GM18502 (cell line): ENCODE results near the gene PARD3B.

Experiments
- ATAC-seq: cut with Tn5 transposase; IDR thresholded peaks from one replicate; pipeline ENCODE4 v1.9.1; 2021; ENCODE audit warnings: mild to moderate bottlenecking; ENCODE audit not compliant: unreplicated experiment, poor library complexity

PARD3B gene

DNA sequence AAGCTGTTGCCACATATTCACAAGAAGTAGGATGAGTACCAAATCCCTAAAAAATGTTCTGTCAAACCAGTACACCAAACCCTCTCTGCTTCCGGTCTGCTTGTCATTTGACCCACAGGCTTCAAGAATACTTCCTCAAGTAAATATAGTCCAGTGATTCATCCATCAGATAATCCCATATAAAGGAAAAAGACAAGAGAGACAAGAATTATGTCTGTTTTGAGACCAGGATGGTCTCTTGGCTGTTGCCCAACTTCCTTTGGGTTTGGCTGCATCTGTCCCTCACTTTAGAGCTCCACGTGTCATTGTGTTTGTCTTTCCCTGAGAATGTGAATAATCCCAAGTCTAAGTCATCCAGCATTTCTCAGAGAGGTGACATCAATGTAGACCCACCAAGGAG is 1045.5 kb downstream of the PARD3B start:
- ATAC-seq, result no peak

DNA sequence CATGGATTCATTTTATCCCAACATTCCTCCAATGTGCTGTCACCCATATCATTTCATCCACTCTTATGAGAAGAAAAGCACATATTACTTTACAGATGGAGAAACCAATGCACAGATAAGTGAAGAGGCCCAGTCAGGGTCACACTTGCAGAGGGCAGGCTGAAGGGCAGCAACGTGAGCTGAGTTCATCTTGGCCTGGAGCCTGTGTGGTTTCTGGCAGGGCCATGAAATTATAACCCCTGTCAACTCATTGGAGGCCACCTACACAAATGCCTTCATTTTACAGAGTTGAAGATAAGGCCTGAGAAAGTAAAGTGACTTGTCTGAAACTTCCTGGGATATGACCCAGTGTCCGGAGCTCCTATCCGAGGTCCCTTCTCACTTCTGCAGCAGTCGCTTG is 1048.6 kb downstream of the PARD3B start:
- no peak for ATAC-seq

DNA sequence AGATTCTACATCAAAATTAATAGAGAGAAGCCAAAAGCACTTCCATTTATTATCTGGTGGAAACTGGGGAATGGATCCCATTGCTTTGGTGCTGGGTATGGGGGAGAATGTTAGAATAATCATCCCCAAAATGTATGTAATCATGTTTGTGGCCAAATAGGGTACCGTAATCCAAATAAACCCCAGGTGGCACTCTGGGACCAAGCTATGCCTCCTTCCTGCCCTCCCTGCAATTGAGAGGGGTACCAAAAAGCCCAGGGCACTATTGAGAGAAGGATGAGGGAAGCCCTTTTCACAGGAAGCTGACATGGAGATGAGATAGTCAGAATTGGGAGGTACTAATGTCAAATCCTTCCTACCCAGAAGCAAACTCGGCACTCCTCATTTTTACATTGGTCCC is 1051.3 kb downstream of the PARD3B start:
- no peak for ATAC-seq

DNA sequence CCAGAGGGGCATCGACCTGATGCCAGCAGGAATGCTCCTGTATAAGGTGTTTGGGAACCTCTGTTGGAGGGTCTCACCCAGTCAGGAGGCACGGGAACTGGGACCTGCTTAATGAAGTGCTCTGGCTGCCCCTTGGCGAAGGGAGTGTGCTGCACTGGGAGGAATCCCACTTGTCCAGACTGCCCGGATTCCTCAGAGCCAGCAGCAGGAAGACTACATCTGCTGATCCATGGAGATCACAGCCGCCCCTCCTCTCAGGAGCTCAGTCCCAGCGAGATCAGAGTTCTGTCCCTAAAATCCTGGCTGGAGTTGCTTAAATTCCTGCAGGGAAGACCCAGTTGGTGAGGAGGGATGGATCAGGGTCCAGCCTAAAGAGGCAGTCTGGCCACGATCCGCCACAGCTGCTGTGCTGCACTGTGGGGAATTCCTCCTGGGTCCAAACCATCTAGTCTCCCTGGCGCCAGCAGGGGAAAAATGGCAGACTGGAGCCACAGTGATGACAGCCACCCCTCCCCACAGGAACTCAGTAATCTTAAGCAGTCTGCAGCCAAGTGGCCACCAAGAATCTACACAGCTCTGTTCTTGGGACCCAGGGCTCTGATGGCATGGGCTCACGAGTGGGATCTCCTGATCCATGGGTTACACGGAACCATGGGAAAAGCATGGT is 1060.5 kb downstream of the PARD3B start:
- no peak for ATAC-seq

DNA sequence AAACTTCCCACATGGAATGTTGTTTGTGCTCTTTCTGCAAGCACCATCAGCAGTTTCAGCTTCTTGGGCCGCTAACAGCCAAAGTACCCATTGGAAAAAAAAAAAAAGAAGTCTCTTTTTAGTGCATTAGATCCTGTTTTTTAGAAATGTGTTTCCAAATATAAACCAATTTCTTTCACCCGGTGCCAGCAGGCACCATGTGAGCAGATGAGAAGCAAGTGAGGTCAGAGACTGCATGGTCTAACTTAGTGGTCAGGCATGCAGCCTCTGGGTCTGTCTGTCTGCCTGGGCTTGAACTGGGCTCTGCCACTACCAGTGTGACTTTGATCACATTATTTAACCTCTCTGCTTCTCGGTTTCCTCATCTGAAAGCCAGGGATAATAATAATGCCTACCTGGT is 1061.9 kb downstream of the PARD3B start:
- ATAC-seq, result no peak

DNA sequence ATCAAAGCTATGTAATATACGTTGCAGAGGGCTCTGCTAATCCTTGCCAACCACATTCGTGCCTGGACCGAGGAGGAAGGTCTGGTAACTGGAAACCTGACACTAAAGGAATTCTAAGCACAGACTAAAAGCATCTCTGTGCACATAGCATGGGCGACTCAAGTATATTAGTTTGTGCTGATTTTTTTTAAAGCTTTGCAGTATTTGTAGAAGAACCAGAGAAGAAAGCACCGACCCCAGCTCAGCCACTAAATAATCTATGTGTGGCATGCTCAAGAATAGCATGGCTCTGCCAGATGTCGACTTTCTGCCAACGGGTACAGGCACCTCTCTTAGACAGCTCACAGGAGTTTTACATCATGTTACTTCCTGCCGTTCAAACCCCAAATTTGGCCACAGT is 1063.8 kb downstream of the PARD3B start:
- no peak for ATAC-seq

DNA sequence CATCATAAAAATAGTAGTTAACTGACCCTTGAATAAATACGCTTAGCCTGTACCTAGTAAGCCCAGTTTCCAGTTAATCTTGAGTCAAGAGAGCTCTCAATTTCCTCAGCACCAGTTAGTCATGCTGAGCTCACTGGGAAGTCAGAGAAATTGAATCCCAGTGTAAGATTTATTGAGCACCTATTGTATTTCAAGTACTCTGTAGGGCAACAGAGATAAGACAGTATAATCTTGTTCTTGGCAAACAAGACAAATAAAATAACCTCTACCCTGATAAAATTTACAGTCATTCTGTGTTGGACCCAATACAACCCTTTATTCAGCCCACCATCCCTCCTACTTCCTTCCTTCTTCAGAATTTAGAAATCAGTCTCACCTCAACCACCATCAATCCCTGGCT is 1065.2 kb downstream of the PARD3B start:
- ATAC-seq, result no peak

DNA sequence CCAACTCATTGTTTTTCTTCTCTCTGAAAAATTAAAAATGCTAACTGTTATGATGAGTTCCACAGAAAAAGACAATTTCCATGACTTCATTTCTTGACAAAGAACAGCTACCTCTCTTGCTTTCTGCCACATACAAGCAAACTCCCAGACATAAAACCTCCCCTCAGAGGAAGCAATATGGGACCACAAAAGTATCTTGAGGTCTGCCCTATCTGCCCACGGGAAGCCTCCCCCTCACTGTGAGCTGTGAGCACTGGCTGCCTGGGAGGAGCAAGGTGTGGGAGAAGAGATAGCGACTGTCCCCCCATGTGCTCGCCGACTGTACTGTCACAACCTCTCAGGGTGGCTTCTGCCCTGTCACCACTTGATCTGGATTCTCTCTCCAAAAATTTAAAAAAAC is 1067.4 kb downstream of the PARD3B start:
- ATAC-seq, result no peak

DNA sequence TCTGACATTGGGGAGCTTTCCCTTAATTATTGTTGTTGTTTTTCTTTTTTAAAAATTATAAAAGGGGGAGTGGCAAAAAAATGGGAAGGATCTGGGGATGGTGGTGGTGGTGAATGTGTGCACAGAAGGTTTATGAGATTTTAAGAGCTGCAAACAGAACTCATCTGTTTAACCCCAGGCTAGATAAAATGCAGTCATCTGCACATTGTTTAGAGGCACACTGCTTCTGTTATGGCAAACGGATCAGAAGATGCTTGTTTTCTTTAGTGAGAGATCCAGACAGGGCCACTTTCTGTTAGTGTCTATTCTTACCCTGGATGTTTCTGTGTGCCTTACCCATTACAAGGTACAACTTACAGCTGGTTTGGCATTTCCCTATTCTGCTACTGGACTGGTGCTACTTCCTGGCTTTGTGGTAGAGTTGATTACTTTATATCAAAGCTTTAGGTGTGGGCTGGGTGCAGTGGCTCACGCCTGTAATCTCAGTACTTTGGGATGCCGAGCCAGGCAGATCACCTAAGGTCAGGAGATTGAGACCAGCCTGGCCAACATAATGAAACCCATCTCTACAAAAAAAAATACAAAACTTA is 1068.8 kb downstream of the PARD3B start:
- no peak for ATAC-seq

DNA sequence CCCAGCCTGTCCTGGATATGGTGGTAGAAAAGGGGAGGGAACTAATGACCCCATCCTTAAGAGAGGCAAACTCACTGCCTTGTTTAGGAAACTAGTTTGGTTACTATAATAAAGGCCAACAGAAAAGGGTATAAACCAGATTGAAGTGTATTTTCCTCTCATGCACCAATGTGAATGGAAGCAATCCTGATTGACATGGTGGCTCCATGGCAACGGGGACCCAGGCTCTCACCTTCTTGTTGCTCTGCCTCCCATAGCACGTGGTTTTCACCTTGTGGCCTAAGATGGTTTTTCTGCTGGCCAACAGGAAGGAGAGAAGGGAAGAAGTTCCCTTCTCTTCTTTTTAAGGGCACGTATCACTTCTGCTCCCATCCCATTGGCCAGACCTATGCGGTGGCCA is 1069.7 kb downstream of the PARD3B start:
- no peak for ATAC-seq

DNA sequence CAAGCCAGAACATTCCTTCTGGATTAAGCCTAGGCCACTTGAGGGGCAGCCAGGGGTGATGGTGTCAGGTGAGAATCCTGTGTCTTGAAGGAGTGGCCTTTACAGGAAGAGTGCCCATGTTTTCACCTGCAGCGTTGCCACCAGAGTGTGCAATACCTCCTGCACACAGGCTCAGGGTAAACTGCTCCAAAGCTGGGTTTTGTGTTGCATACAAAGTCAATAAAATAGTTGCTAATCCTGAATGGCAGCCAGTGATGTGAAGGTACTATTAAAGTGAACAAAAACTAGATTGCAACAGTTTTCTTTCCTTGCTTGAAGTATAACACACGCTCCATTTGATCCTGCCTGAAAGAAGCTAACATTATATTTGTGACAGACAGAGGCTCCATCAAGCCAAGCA is 1072.6 kb downstream of the PARD3B start:
- ATAC-seq, result no peak

DNA sequence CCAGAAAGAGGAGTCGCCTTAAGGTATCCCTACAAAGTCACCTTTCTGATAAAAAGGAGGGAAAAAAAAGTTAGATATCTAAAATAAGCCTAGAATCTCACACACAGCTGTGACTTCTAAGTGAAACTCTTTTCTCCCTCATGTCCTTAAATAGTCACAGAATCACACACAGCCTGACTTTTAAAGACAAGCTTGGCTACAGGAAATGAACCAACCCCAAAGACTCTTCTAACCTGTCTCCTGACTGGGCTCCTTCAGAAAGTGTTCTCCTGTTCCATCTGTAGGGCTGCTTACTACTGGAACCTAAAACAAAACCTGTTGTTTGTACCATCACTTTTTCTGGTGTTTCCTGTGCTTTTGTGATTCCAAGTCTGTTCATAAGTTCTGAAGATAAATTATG is 1074.3 kb downstream of the PARD3B start:
- no peak for ATAC-seq

DNA sequence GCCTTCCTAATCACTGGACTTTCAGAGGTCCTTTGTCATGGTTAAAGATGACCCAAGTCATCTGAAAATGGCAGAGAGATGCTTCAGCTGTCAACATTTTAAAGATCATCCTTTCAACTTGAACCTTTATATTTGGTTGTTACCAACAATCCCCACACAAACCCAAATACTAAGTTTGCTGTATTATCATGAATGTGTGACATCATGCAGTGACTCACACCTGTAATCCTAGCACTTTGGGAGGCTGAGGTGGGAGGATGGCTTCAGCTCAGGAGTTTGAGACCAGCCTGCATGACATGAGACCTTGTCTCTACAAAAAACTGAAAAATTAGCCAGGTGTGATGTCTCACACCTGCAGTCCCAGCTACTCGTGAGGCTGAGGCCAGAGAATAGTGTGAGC is 1081.8 kb downstream of the PARD3B start:
- no peak for ATAC-seq

DNA sequence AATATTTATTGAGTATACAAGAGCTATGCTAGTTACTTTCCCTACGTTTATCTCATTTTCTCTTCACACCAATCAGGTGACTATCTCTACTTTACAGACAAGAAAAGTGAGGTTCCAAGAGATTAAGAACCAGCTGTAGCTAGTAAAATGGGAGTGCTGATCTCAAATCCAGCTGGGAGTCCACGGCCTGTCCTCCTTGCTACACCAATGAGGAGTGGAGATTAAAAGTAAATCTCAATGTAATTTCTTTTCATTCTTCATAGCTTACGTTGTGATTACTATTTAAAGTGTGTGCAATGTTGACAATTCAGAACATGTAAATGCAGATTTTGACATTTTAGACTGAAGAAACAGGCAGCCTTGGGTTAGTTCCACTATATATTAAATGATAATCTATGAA is 1083.1 kb downstream of the PARD3B start:
- ATAC-seq, result no peak

DNA sequence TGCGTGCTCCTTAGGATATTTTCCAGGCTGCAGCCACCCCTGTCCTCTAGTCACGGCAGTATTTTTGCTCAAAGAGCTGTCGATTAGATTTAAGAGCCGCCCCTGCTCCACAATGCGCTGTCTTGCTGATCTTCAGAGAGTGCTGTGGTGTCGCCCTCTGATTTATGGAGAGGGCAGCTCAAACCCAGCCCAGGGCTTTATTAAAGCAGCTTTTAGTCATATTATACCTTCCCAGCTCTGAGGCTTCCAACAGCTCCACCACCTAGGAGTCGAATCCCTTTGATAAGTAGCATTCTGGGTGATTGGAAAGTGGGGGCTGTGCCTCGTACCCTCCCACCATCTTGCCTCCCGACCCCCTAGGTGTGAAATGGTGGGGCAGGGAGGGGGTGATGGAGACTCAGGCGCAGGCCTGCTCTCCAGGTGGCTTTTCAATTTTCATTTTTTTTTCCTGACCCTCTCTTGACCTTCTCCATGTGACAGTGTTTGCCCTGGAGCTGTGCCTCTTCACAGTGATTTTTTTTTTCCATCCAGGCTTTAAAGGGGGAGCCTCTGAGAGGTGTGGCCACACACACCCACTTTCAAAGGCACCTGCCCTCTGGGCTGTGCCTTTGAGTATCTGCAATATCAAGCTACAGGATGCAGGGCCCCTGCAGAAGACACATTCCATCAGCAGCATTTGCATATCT is 1084.0 kb downstream of the PARD3B start:
- ATAC-seq, result no peak

DNA sequence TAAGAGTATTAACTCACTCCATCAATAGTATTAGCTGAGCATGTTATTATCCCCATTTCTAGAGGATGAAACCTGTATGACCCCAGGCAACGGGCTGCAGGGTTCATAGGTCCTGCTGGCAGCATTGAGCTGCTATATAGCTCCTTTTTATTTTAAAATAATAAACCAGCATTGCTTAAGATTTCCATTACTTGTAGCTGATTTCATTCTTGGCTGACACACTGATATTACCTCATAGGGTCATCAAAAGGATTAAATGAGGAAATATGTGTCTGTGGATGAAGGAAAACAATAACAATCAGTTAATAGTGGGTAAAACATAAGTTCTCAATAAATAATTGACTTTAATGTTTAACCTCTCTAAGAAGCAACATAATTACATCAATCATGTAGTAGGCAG is 1088.7 kb downstream of the PARD3B start:
- no peak for ATAC-seq

DNA sequence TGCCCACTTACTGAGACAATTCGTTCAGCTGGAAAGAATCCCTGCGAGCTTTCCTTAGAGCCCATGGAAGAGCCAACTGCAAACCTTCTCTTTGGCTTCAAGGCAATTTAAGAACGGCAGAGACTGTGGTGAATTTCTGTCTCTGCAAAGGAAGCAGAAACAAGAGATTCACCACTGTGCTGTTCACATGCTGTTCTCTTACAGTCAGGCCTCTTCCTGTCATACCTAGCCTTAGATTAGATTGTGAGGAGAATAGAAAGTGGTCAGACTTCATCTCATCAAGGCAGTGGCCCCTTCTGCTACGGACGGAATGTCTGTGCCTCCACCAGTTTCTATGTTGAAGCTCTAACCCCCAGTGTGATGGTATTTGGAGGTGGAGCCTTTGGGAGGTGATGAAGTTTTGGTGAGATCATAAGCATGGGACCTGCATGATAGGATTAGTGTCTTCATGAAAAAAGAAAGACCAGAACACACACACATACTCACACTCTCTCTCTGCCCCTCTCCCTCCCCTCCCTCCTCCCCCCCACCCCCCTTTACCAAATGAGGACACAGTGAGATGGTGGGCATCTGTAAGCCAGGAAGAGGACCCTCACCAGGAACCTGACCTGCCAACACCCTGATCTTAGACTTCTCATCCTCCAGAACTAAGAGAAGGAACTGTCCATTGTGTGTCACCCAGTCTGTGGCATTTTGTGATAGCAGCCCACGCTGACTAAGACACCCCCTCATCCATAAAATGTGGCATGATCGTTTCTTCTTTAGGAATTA is 1091.5 kb downstream of the PARD3B start:
- no peak for ATAC-seq

DNA sequence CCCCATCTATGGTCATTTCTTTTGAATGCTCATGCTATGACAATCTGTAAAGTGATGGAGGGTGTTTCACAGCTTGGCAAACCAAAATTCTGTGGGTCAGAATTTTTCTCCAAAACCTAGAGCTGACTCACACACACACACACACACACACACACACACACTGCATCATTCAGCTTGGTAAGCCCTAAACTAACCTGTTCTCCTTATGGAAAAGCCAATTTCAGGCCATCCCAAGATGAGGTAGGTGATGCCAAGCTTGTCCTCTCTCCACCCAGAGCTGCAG is 1092.0 kb downstream of the PARD3B start:
- no peak for ATAC-seq

DNA sequence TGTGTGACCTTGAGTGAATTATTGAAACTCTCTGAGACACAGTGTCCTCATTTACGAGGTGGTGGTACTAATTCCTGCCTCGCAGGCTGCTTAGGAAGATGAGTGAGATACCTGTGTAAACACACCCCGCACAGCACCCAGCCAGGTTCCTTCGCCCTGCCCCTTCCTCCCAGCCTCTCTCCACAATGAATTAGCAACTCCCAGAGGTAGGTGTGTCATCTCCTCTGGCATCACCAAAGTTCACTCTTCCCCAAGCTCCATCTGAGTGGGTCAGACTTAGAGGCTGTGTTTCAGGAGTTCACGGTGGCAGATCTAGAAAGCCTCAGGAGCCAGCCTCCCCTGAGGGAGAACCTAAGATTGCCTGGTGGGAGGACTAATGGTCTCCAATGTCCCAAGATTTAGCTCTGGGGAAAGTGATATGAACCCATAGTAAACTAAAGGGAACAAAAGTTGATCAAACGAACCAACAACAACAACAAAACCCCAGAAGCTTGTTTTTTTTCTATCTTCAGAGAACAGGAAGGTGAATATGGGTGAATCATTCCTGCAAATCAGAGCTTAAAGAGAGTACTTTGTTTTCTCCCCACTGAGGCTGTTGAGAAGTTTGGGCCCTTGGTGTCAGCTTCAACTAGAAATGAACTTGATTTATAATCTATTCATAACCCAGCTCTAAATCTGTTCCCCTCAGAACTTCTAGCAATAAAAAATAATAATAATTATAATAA is 1092.7 kb downstream of the PARD3B start:
- ATAC-seq, result no peak

DNA sequence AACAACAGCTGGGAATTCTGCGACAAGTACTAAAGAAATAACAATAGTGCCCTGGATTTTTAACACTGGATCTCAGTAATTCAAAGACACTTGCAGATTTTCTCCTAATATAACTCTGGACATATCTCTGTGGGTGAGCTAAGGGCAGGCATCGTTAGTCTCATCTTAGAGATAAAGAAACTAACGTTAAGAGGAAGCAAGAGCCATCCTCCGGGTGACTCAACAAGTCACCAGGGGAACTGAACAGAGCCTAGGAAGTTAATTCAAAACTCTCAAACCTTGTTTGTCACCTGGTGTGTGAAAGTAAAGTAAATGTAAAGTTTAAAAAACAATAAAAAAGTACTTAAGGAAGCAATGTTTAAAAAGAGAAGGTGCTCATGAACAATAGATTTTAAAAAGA is 1095.4 kb downstream of the PARD3B start:
- peak; percentile 51 for ATAC-seq
